SH-SY5Y (cell line): ENCODE measurements around the gene HERC6.

Experiments used
- GATA2 ChIP-seq: IDR thresholded peaks from 2 replicates; pipeline ENCODE4 v1.6.1; 2011; ENCODE audit warnings: mild to moderate bottlenecking, low read depth, low read length
- GATA3 ChIP-seq: IDR thresholded peaks from 2 replicates; pipeline ENCODE4 v1.6.1; 2011; ENCODE audit warnings: low read depth, mild to moderate bottlenecking, low read length, moderate library complexity

GRCh38 chr4:88443486-88443885, 64.8 kb downstream of the HERC6 start:
- TF ChIP-seq GATA2 (no peak), GATA3 (no peak)
